GM19395 (cell line): ENCODE results near the gene DPYD.

Experiments
- ATAC-seq: cut with Tn5 transposase; IDR thresholded peaks from one replicate; pipeline ENCODE4 v1.9.1; 2021; ENCODE audit warnings: mild to moderate bottlenecking, moderate library complexity; ENCODE audit not compliant: unreplicated experiment

Gene DPYD

DNA sequence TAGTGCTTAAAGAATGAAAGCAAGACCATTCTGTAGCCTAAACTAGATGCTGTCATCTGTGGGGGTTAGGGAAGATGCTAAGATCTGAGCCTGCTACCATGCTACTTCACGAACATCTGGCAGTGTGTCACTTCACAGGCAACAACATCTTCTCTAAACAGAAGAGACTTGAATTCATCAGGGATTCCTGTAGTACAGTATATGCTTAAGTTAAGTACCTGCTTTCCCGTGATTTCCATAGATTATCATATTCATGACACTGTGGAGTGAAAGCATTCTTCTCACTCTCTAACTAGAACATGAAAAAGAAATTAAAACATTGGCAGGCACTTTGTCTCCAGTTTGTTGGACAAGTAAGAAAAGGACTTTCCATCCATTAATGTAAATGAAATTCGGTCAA, 808.4 kb downstream of the DPYD start:
- ATAC-seq = no peak

DNA sequence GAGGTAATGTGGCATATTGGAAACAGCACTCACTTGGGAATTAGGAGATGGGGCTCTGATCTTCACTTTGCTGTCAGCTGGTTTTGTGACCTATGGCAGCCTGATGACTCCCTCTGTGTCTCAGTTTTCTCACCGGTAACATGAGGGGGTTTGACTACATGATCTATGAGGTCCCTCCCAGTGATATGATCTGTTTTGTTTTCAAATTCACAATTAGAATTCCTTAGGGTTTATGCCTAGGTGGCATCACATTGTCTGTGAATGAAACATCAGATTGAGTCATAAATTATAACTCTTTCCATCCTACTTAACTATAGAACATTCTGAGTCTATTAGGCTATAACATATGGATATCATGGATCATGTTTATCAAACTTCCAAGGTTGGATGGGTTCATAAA, 812.7 kb downstream of the DPYD start:
- no peak for ATAC-seq

DNA sequence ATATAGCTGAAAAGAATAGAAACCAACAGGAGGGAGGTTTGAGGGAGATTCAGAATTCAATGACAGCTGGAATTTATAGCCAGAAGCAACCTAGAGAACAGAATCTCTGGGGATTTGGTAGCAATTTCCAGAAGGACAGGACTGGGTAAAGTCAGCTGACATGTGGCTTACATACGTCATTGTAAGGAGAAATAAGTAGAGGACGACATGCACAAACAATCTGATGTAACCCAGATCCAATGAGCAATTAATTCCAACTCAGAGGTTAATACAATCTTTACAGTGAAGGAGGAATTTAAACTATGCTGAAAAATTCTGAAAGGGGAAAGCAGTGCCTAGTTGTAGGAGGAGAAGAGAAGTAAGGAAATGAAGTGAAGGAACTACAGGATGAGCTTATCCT, 815.3 kb downstream of the DPYD start:
- ATAC-seq = no peak

DNA sequence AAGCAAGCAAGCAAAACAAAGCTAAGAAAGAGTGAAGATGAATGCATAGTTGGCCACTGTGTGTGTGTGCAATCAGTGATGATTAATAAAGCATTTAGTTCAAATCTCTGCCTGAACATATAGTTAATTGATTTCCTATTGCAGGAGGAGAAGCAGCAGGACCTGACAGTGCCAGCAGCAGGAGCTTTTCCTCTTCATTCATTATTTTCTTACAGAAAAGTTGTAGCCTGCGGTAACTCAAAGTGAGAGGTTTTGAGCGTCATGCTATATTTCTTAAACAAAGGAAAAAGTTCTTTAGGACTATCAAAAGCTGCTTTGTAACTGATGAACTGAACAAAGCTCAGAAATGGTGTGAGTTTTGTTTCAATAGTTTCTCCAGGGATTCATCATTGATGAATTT, 819.3 kb downstream of the DPYD start:
- ATAC-seq = no peak

DNA sequence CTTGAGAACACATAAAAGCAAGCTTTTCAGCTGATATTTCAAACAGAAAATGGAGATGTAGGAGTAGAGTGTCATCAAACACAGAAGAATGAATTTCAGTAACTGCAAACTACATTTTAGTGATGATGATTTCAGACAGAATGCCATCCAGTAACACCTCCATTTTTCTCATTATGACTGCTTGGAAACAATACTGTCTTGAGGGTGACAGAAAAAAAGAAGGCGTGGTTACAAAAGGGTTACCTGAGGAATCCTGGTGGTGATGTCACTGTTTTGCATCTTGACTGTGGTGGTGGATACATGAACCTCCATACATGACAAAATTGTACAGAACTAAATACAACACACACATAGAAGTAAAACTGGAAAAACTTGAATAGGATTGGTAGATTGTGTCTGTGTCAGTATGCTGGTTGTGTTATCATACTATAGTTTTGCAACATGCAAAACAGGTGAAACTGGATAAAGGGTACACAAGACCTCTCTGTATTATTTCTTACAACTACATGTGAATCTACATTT, 823.4 kb downstream of the DPYD start:
- no peak for ATAC-seq

DNA sequence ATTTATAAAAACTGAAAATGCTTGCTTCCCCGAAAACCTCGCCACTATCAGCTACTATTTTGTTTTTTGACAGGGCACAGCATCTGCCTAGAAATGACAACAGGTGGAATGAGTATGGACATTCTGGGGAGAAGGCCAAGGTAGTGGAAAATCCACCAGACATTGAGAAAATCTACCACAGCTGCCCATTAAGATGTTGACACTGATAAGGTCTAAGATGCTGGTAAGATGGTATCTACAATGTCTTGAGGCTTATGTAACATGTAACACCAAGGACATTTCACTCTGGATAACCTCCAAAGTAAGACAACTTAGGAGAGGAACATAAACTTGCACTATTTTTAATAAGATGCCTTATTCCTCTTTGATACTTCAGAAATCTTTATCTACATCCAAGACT, 825.1 kb downstream of the DPYD start:
- no peak for ATAC-seq

DNA sequence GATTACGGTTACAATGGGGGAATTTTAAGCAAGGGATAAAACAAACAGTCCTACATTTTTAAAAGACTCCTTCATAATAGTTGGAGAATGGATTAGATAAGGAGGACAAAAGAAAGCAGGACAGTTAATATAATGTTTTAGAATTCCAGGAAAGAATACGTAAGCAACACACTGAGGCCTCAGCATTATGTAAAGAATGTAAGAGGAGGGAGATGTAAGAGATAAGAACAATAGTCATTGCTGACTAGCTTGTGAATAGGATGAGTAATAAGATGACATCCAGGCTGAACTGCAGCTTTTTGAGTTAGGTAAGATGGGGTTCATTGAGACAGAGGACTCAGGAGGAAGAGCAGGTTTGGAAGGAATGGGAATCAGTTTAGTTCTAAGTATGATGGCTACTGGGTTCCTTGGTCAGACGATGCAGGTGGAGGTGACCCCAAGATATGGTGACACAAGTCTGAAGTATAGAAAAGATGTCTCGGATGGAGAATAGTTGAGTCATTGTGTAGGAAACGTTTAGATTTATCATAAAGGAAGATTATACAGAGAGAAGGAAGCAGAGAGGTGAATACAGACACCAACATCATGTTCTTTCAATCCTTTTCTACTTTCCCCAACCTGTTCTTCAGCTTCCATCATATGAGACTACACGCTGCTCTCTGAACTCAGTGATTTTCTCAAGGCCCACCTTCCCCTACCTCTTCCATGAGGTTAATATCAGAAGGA, 826.4 kb downstream of the DPYD start:
- no peak for ATAC-seq

DNA sequence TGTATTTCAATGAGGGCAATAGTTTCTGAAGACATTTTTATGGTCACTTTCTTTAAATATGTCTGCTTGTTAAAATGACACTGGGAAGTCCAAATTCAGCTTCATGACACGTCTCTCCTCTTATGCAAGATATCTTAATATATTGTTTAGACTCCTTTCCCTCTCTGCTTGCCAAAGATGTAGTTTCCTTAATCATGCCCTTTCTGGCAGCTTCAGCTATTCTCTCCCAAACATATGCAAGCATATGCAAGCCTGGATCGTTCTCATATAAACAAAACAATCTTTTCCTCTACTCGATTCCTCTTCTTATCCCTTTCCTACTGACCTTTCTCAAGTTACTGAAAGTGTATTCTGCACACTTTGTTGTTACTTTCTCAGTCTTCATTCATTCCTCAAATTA, 827.1 kb downstream of the DPYD start:
- ATAC-seq = no peak

DNA sequence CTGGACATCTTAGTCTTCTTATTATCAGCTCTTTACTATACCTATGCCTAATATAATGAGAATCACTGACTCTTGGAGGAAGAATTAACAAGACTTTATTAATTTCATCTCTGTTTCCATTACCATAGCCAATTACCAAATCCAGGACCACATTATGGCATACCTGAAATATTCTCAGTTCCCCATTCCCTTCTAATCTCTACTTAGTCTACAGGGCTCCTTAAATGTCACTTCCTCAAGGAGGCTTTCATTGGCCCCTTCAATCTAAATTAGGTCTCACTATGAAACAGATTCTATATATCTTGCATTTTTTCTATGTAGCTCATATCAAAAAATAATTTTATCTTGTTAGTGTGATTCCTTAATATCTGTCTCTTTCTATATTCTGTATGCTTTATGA, 828.0 kb downstream of the DPYD start:
- no peak for ATAC-seq

DNA sequence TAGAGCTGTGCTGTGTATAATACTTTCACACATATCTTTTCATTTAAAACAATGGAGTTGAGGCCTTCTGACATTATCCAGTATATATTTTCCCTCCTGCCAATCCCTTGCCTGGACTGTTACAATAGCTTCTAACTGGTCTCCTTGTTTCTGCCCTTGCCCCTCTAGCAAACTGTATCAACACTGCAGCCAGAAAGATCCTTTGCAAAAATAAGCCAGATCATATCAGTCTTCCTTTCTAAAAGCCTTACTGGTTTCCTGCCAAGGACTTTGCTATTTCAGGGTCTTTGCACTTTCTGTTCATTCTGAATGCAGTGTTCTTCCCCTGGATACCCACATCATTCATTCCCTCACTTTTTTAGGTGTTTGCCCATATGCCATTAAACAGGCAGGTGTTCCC, 829.2 kb downstream of the DPYD start:
- ATAC-seq = no peak

DNA sequence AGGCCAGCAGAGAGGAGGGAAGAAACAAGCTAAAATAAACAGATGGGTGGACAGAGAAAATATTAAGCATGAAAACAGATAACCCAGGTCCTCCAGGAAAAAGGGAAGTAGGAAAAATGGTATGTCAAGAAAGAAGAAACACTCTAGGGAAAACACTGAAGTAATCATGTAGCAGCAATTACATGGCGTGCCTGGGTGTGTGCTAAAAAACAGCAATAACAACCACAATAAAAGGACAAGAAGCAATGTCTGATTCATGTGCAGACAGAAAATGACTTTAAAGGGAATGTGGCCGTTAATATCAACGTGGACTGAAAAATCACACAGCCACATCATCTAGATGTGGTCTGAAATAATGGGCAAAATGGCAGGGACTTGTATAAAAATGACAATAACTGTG, 829.6 kb downstream of the DPYD start:
- ATAC-seq = no peak

DNA sequence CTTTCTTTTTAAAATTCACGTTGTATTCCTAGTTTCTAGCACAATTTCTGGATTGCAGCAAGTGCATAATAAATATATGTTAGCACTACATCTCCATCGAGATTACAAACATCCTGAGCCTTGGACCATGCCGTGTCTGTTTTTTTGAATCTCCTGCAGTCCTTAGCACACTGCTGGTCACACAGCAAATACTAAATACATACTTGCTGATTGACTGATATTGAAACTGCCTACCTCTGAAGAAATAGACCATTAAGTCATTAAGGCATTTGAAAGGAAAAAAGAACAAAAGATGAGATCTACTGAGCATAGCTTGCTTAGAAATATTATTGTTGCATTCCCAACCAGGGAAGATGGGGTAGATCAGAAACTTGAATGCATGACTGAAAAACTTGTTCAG, 830.1 kb downstream of the DPYD start:
- no peak for ATAC-seq

DNA sequence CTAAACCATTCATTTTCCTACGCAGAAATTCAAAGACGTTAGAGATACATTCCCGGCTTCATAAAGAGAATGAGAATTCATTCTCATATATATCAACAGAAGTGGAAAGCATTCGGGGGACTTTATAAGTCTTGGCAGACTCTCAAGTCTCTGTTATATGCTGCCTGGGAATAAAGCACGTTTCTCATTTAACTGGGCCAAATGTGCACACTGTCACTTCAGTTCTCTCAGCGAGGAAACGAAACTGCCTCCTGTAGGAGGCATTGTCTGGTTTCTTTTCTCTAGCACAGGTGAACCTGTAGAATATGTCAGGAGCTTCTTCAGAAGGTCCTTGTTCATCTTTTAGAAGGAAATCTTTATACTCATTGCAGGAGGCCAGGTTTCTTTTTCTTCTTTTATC, 831.7 kb downstream of the DPYD start:
- ATAC-seq = no peak

DNA sequence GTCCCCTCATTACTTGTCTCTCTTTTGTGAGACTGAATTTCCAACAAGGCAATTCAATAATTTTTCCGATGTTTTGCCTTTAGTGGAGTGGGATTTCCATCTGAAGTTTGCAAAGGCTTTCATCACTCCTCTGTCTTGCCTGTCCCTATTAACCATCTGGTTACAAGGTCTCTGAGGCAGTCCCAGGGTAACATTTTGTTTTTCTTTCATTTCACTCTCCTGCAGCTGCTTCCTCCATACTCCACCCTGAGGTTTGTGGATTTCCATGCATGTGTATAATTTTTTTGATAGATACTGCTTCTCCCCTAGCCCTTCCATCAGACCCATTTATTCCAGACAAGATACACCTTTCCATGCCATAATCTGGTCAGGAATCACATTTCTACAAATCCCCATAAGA, 832.4 kb downstream of the DPYD start:
- no peak for ATAC-seq

DNA sequence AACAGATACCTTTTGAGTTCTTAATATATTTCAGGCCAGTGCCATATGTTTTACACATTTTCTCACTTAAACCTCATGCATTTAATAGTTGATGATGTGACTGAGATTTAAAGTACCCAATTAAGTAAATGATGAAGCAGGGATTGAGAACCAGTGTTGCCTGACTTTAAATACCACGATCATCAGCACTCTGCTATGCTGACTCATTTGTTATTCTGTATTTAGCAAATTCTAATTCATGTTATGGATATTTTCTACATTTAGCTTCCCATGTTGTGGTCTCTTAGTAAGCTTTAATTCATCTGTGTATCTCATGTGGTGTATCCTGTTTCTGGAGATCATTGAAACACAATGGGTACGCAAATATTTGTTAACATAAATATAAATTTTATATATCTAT, 836.3 kb downstream of the DPYD start:
- ATAC-seq = no peak

DNA sequence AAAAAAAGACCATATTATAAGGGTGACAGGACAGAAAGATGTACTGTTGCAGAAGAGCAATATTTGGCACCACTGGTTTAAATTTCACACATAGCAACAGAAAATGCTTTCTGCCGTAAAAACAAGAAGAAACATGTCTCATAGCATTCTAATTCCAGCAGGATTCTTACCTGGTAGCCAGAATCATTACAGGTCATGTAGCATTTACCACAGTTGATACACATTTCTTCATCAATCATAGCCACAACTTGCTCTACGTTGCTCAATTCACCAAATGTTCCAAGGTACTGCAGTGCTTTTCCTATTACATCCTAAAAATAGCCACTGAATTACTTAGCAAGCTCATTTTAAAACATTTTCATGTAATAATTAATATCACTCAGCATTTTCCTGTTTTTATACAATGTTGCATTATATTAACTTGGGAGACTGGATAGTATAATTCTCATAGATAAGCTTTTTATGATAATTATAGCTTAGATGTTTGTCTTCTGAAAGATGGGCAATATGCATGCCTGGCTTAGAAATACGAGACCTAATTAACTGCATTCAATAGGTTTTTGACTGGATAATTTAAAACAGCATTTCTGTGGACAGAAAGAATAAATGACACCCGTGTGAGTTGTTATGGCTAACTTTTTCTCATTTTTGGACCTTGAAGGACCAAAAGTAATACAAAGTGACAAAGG, 838.5 kb downstream of the DPYD start:
- ATAC-seq = no peak

DNA sequence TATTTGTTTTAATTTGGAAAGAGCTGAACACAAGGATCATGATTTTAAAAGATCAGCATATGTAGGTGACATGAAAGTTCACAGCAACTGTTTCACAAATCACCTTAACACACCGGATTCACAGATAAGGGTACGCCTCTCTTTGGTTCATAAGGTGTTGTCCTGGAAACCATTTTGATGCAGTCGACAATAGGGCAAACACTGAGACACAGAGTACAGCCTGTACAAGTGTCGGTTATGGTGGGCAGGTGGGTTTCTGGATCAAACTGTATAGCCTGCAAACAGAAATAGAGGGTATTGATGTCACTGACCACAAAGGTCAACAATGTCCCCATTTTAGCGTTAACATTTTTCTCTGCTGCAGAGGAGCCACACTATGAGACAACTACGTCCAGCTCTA, 842.0 kb downstream of the DPYD start:
- no peak for ATAC-seq

DNA sequence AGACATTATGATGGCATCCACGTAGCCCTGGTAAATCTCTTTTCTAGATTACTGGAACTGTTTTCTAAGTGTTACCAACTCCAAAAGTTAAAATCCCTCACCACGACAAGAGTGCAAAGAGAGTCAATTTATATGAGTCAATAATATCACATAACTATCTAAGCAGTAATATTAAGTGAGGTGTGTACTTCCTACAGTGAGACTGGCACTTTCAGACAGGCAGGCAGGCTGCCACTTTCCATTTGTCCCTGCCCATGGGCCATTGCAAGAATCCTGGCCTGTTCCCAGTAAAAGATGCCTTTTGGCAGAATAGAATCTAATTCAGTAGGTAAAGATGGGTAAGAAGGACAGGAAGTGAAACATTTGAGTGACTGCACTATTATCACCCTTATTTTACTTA, 843.6 kb downstream of the DPYD start:
- ATAC-seq = no peak

DNA sequence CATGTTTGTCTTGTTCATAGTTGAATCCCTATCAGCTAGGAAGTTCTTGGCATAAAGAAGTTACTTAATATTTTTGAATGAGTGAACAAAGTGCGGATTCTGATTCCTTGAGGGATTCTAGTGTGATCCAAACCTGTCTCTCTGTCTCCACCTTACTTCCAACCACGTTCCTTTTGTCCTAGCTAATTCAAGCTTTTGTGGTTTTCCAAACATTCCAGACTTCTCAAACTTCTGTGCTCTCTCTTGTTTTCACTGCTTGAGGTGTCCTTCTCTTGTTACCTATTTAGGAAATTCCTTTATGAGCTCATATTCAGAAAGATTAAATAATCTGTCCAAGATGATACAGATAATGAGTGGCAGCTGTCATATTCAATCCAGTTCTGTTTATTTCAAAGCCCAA, 846.1 kb downstream of the DPYD start:
- no peak for ATAC-seq

DNA sequence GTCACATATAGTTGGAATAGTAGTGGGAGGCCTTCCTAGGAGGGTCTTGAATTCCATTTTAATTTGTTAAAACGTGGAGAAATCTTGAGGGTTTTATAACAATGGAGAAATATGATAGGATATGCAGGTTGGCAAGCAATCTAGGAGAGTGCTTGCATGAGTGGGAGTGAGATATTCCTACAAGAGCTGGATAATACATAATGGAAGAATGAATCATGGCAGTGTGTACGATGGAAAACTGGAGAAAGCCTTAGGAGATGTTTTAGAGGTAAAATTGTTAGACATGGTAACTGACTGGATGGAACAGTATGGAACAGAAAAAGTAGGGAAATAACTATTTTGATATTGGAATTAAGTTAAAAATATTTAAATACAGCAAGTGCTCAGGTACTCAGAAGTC, 846.9 kb downstream of the DPYD start:
- no peak for ATAC-seq

DNA sequence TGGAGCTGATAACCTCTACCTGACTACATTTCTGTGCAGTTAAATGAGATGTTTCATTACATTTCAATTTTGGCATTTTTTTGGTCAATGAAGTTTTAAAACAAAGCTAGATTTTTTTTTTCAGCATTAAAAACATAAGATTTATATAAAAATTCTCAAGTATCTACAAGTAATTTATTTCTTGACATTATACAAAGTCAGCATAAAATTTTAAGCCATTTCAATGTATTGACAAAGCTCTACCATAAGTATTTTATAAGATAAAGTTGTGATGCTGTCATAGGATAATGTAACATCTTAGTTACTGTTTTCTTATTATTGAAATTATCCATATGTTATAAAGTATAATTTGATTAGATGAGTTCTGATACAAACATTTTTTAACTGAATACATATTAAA, 847.7 kb downstream of the DPYD start:
- no peak for ATAC-seq

DNA sequence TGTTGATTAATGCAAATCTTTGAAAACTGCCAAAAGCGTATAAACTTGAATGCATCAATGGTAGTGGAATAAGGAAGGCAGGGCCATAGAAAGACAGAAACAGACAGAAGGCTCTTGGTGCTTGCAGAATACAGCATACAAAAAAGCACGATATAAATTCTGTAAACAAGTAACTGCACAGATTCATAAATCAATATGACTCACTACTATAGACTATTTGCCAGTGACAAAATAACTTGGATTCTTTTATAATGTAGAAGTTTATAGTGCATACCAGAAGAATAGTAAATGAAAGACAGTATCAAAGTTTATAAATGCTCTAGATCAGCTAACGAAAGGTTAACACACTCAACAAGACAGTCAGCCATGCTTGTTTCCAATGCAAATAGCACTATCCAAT, 849.7 kb downstream of the DPYD start:
- no peak for ATAC-seq

DNA sequence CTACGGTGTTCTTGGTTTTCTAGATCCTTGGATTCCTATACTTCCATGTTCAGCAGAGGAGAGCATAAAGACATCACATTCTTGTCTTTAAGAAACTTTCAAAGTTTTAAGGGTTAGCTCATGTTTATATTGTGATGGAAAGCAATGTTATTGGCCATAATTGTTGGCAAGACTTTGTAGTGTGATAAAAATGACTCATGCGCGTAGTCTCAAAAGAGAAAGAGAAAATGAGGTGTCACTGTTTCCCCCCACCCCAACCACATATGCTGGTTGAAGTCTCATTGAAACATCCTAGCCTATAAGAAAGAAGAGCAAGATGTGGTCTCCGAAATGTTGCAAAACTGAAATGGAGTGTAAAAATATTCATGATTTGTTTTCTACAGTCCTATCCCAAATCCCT, 850.5 kb downstream of the DPYD start:
- no peak for ATAC-seq
